GM13977 (cell line): Measurements from ENCODE around the gene CFAP57.

Experiments used
- DNase-seq: peaks from one replicate; pipeline ENCODE4 v3.0.0; 2012; ENCODE audit warnings: low spot score
- CTCF ChIP-seq: IDR thresholded peaks from 2 replicates; pipeline ENCODE4 v1.5.1; 2012; ENCODE audit warnings: mild to moderate bottlenecking, control low read depth; ENCODE audit not compliant: insufficient read depth; ENCODE audit errors: extremely low read depth, missing control alignments
- in situ Hi-C: fragments of 300-500 bp; cut with MboI; formaldehyde crosslinking; loops from one replicate; pipeline ENCODE4 v1.12.0; 2022; ENCODE audit warnings: low sequenced_read_pairs, low pct_unique_long_range_greater_than_20kb, mixed read lengths, inconsistent platforms; ENCODE audit not compliant: unreplicated experiment

The CFAP57 gene

GRCh38 chr1:43282220-43283195, 110.4 kb downstream of the CFAP57 start:
- no peak for TF ChIP-seq CTCF
- DNase-seq, result no peak
- in situ Hi-C loops, result no loop called here

GRCh38 chr1:43284065-43284464, 111.9 kb downstream of the CFAP57 start:
- DNase-seq, result no peak
- no peak for TF ChIP-seq CTCF
- in situ Hi-C loops, result no loop called here

GRCh38 chr1:43284546-43285110, 112.5 kb downstream of the CFAP57 start:
- TF ChIP-seq CTCF, result no peak
- in situ Hi-C loops, result no loop called here

GRCh38 chr1:43285269-43285990, 113.3 kb downstream of the CFAP57 start, which contains the start of gene C1orf210:
TSS of gene C1orf210 (minus strand) at chr1:43285581. CDS start at chr1:43283270, 2,311 bp downstream.
- TF ChIP-seq CTCF, result no peak
- DNase-seq, result no peak
- in situ Hi-C loops, result no loop called here

More at GRCh38 chr1:43284546-43285110, 112.5 kb downstream of the CFAP57 start:
- DNase-seq, result no peak

- no peak for DNase-seq
- no peak for TF ChIP-seq CTCF
- in situ Hi-C loops, result no loop called here
These were observed 114.0 kb downstream of the CFAP57 start for GRCh38 chr1:43286115-43286514.

- no peak for DNase-seq
- no peak for TF ChIP-seq CTCF
- in situ Hi-C loops, result no loop called here
These were observed 114.4 kb downstream of the CFAP57 start for GRCh38 chr1:43286533-43286932.
